Cardiac fibroblast (primary cell): ENCODE data around the gene SETX.

ENCODE experiments used
- DNase-seq, 2 donors: peaks; one replicate each; pipeline versions ENCODE4 v3.0.0 to v3.0.0-alpha.2; 2010; ENCODE audit warnings: low read depth in 2 of 2
- H3K4me3 ChIP-seq, 2 donors: replicated peaks in 1 of 2; 1 replicate in 1 of 2; 2 replicates in 1 of 2; pipeline ENCODE4 v1.5.1; 2011; ENCODE audit warnings: low read depth in 2 of 2, low read length in 2 of 2, mild to moderate bottlenecking in 2 of 2, moderate library complexity in 1 of 2
- TF ChIP-seq, protein P1 (sequence below): IDR thresholded peaks from one replicate; pipeline ENCODE4 v1.5.1; 2011; ENCODE audit warnings: low read depth, mild to moderate bottlenecking, low read length, inconsistent platforms

SETX gene

GRCh38 chr9:132233138-132233537 is 121.6 kb downstream of the SETX start:
- no peak for DNase-seq
- H3K4me3 ChIP-seq = no peak overlapping the region
- TF ChIP-seq, protein P1, sequence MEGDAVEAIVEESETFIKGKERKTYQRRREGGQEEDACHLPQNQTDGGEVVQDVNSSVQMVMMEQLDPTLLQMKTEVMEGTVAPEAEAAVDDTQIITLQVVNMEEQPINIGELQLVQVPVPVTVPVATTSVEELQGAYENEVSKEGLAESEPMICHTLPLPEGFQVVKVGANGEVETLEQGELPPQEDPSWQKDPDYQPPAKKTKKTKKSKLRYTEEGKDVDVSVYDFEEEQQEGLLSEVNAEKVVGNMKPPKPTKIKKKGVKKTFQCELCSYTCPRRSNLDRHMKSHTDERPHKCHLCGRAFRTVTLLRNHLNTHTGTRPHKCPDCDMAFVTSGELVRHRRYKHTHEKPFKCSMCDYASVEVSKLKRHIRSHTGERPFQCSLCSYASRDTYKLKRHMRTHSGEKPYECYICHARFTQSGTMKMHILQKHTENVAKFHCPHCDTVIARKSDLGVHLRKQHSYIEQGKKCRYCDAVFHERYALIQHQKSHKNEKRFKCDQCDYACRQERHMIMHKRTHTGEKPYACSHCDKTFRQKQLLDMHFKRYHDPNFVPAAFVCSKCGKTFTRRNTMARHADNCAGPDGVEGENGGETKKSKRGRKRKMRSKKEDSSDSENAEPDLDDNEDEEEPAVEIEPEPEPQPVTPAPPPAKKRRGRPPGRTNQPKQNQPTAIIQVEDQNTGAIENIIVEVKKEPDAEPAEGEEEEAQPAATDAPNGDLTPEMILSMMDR = no peak

DNA sequence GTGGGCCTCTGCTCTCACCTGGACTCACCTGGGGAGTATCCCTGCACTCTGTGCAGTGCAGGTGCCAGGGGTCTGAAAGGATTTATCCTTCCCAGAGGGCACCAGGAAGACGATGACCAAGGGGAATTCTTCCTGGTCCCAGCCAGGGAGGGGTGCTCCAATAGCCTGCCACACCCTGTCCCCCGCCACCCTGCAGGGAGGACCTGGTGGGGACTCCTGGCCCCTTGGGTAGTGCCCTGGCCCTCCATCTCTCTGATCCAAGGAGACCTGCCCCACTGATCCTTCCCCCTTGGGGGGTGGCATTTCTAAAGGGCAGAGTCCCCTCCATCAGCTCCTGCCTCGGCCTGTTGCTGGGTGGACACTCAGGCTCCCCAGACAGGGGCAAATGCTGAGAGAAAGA is 122.3 kb downstream of the SETX start:
- DNase-seq = no peak
- no peak overlapping the region for H3K4me3 ChIP-seq
- TF ChIP-seq, protein P1 = no peak

- DNase-seq = no peak
- TF ChIP-seq, protein P1 = no peak
These were observed 123.6 kb downstream of the SETX start for GRCh38 chr9:132231019-132231701.

GRCh38 chr9:132230605-132231004 is 124.2 kb downstream of the SETX start:
- no peak overlapping the region for H3K4me3 ChIP-seq
- TF ChIP-seq, protein P1 = no peak
- no peak for DNase-seq

More at GRCh38 chr9:132231019-132231701, 123.6 kb downstream of the SETX start:
- no peak overlapping the region for H3K4me3 ChIP-seq

- TF ChIP-seq, protein P1 = no peak
- no peak overlapping the region for H3K4me3 ChIP-seq
- DNase-seq = no peak
These were observed 126.7 kb downstream of the SETX start for GRCh38 chr9:132228062-132228461.

GRCh38 chr9:132226571-132227430 is 128.0 kb downstream of the SETX start:
- no peak overlapping the region for H3K4me3 ChIP-seq
- TF ChIP-seq, protein P1 = no peak
- DNase-seq = no peak
